ENCODE results near the gene ARHGAP26. TPM values are rescaled to one million over a fixed set of nuclear protein-coding genes. Genes with fewer than 3 reads are reported as not detected.

ARHGAP26 gene
- total RNA-seq, 1 donor from 2014 or later, result 17.1 TPM

DNA sequence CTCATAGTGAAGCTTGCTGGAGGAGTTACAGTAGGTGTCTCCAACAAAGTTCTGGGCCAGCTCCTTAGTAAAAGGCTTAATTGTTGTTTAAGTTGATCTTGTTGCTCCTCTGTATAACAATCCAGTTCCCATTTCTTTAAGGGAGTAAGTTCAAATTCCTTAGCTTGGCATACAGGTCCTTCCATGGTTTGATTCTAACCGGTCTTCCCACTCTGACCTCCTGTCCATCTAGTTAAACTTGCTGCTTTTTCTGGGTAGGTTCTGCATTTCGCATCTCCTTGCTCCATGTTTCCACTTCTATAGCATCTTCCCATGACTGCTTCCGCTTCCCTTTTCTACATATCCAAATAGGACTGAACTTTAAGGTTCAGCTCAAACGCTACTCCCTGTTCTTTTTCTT, 95.5 kb downstream of the ARHGAP26 start:
- TF ChIP-seq CTCF (IDR thresholded peaks at IDR 0.05; ENCODE audit: insufficient read depth, low read length, severe bottlenecking), result no peak
- FAIRE-seq, result no peak
- no peak overlapping the region for H3K4me3 ChIP-seq (ENCODE audit: low read depth, low read length)
- H3K36me3 ChIP-seq (ENCODE audit: control insufficient read depth, insufficient read depth, low read length), result no peaks in the 10 kb centered on the region
- H3K27me3 ChIP-seq (ENCODE audit: control insufficient read depth, insufficient read depth, low read length), result no peaks in the 10 kb centered on the region
- DNase-seq (ENCODE audit: low read depth), result no peak

GRCh38 chr5:142866563-142867275, 96.5 kb downstream of the ARHGAP26 start:
- H3K27me3 ChIP-seq (ENCODE audit: control insufficient read depth, insufficient read depth, low read length), result no peaks in the 10 kb centered on the region
- no peak overlapping the region for H3K4me3 ChIP-seq (ENCODE audit: low read depth, low read length)
- DNase-seq (ENCODE audit: low read depth), result peak; percentile 72
- TF ChIP-seq CTCF (IDR thresholded peaks at IDR 0.05; ENCODE audit: insufficient read depth, low read length, severe bottlenecking), result peak; percentile 64
- no peaks in the 10 kb centered on the region for H3K36me3 ChIP-seq (ENCODE audit: control insufficient read depth, insufficient read depth, low read length)
- FAIRE-seq, result no peak

GRCh38 chr5:142869886-142870285, 99.7 kb downstream of the ARHGAP26 start:
- TF ChIP-seq CTCF (IDR thresholded peaks at IDR 0.05; ENCODE audit: insufficient read depth, low read length, severe bottlenecking), result no peak
- no peaks in the 10 kb centered on the region for H3K36me3 ChIP-seq (ENCODE audit: control insufficient read depth, insufficient read depth, low read length)
- no peak for FAIRE-seq
- DNase-seq (ENCODE audit: low read depth), result no peak
- H3K27me3 ChIP-seq (ENCODE audit: control insufficient read depth, insufficient read depth, low read length), result no peaks in the 10 kb centered on the region
- H3K4me3 ChIP-seq (ENCODE audit: low read depth, low read length), result no peak overlapping the region

DNA sequence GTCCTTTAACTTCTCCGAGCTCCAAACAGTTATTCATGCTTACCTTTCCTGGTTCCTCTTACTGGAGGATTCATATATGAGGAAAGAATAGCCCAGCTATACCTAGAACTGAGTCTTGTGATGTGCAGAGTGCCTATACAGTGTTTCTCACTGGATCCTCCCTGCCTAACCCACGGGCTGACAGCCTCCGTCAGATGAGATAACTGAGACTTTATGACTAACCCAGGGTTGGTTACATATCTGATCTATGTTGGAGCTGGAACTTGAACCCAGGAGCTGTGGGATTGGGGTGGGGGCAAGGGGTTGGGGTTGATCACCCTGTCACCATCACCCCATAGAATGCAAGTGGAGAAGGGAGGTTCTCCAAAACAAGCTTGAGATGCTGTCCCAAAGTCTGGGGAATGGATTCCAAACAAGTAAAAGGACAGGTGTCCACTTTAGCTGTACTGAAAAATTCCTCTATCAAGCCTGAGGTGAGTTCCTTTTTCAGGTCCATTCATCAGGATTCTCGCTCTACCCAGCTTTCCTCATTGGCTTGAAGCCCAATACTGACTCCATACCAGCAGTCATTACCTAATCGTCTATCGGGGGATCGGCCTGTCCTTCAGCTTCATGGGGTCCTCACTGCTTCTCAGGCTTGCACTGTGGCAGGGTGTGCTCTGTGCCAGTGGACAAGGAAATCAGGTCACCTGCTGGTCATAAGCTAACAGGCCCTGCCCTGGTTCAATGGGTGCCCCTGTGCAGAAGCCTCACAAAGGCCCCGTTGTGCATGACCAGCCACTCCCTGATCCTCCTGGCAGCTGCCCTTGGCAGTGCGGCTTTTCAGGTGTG, 100.6 kb downstream of the ARHGAP26 start:
- FAIRE-seq, result peak; percentile 40
- no peak for TF ChIP-seq CTCF (IDR thresholded peaks at IDR 0.05; ENCODE audit: insufficient read depth, low read length, severe bottlenecking)
- Histone ChIP-seq H3K36me3 (ENCODE audit: control insufficient read depth, insufficient read depth, low read length) (no peaks in the 10 kb centered on the region), H3K4me3 (ENCODE audit: low read depth, low read length) (no peak overlapping the region), H3K27me3 (ENCODE audit: control insufficient read depth, insufficient read depth, low read length) (no peaks in the 10 kb centered on the region)
- peak; percentile 46 for DNase-seq (ENCODE audit: low read depth)

DNA sequence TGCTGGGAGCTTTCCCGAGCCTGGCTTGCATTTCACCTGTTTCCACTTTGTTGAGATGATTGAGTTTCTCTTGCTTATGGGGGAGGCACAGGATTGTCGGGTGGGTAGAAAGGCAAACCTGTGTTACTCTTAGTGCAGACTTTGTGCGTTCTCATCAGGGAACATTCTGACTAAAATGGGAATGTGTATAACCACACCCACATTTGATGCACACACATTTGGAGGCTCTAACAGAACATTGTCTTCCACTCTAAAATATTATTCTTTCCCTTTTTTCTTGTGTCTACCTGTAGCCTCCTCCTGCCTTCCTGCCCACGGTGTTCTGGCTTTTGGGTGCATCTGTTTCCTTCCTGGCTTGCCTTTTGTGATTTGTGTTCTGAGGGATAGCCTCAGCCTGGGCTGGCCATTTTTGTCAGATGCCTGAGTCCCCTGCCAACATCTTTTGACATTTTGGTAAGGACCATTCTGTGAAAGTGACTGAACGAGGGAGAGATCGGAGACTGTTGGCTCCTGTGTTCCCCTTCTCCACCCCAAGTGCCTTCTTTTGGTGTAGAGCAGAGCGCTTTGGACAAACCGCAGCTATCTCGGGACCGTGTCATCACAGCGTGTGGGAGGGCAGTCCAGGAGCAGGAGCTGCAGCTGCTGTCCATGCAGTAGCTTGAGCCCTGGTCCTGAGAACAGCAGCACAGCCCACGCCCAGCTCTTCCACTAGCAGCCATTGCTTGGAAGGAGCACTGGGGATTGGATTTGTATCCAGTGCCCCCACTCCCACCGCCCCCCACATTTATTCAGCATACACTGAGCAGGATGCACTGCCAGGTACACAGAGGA, 101.4 kb downstream of the ARHGAP26 start:
- Histone ChIP-seq H3K27me3 (ENCODE audit: control insufficient read depth, insufficient read depth, low read length) (no peaks in the 10 kb centered on the region), H3K4me3 (ENCODE audit: low read depth, low read length) (no peak overlapping the region), H3K36me3 (ENCODE audit: control insufficient read depth, insufficient read depth, low read length) (no peaks in the 10 kb centered on the region)
- TF ChIP-seq CTCF (IDR thresholded peaks at IDR 0.05; ENCODE audit: insufficient read depth, low read length, severe bottlenecking), result no peak
- FAIRE-seq (no peak), DNase-seq (ENCODE audit: low read depth) (no peak)

Measured in bronchial epithelial cell (primary cell).